Measurements from ENCODE around the gene TNC. TPM values are rescaled to one million over a fixed set of nuclear protein-coding genes. Genes with fewer than 3 reads are reported as not detected.

Gene TNC
- total and polyA plus RNA-seq, 2 donors (not counting 3 experiments of a cell fraction or from before 2014, with no cell fraction given) = 0.29 TPM; not detected in 1

DNA sequence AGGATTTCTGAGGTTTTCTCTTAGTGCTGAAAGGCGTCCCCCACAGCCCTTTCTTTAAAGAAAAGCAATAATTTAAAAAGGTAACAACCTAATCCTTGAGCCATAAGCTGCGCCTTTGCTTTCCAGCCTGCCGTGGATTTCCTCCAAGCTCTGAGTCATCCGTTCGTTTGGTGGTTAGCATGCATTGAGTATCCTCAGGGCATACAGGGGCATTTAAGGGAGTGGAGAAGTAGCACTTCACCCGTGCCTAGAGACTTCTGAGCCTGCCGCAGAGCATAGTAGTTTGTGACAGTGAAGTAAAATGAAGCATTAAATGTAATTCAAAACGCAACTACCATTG is 892 bp upstream of the TNC start:
- DNase-seq (ENCODE audit: low read depth, low spot score) (peak; percentile 24), FAIRE-seq (no peak)
- Histone ChIP-seq H3K9ac (replicated peaks; ENCODE audit: extremely low read depth, insufficient read depth, low read length) (no peak overlapping the region), H2AFZ (ENCODE audit: low read depth, low read length) (no peak overlapping the region), H3K79me2 (ENCODE audit: control insufficient read depth, insufficient read depth, low read length) (no peaks in the 10 kb centered on the region), H3K4me1 (ENCODE audit: control insufficient read depth, extremely low read depth, insufficient read depth, low read length) (no peaks in the 10 kb centered on the region), H4K20me1 (replicated peaks; ENCODE audit: control insufficient read depth, extremely low read depth, insufficient read depth, low read length) (no peaks in the 10 kb centered on the region), H3K4me3 (replicated peaks in 1 of 3; ENCODE audit: insufficient read depth in 1 of 3, low read depth in 1 of 3, low read length in 3 of 3) (no peak overlapping the region), H3K27ac (ENCODE audit: insufficient read depth, low read depth, low read length) (no peak overlapping the region), H3K9me1 (replicated peaks; ENCODE audit: control insufficient read depth, extremely low read depth, insufficient read depth, low read length) (no peaks in the 10 kb centered on the region), H3K9me3 (replicated peaks; ENCODE audit: control insufficient read depth, insufficient read depth, low read length) (no peaks in the 10 kb centered on the region), H3K36me3 (ENCODE audit: control insufficient read depth in 2 of 2, extremely low read depth in 1 of 2, insufficient read depth in 2 of 2, low read length in 2 of 2) (no peaks in the 10 kb centered on the region), H3K4me2 (ENCODE audit: insufficient read depth, low read length) (no peak overlapping the region), H3K27me3 (ENCODE audit: control insufficient read depth in 2 of 2, insufficient read depth in 2 of 2, low read length in 2 of 2) (no peaks in the 10 kb centered on the region)
- no TSS peak for BruUV-seq (replicated peaks)
- POLR2A ChIA-PET = no interaction called here
- intact Hi-C loops (cut with micrococcal nuclease) = no loop called here
- CTCF ChIA-PET = no interaction called here
- dilution Hi-C loops (cut with MboI; ENCODE audit: extremely low pct_ligation_motif_present, low sequenced_read_pairs) = no loop called here
- TF ChIP-seq EZH2 (IDR thresholded peaks at IDR 0.05; ENCODE audit: borderline replicate concordance, low read depth, low read length, severe bottlenecking) (no peak), POLR2A (IDR thresholded peaks at IDR 0.05; ENCODE audit: low read depth, low read length) (no peak), FOS (IDR thresholded peaks at IDR 0.05; ENCODE audit: borderline replicate concordance, insufficient read depth, low read length) (no peak), POLR2AphosphoS5 (IDR thresholded peaks at IDR 0.05; ENCODE audit: insufficient read depth, low read depth, low read length) (no peak), GATA2 (IDR thresholded peaks at IDR 0.05; ENCODE audit: insufficient read depth, insufficient read length, low read depth, low read length) (no peak)
- TF ChIP-seq, protein P1, sequence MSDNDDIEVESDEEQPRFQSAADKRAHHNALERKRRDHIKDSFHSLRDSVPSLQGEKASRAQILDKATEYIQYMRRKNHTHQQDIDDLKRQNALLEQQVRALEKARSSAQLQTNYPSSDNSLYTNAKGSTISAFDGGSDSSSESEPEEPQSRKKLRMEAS (IDR thresholded peaks at IDR 0.05; ENCODE audit: insufficient read depth, insufficient read length) = no peak

DNA sequence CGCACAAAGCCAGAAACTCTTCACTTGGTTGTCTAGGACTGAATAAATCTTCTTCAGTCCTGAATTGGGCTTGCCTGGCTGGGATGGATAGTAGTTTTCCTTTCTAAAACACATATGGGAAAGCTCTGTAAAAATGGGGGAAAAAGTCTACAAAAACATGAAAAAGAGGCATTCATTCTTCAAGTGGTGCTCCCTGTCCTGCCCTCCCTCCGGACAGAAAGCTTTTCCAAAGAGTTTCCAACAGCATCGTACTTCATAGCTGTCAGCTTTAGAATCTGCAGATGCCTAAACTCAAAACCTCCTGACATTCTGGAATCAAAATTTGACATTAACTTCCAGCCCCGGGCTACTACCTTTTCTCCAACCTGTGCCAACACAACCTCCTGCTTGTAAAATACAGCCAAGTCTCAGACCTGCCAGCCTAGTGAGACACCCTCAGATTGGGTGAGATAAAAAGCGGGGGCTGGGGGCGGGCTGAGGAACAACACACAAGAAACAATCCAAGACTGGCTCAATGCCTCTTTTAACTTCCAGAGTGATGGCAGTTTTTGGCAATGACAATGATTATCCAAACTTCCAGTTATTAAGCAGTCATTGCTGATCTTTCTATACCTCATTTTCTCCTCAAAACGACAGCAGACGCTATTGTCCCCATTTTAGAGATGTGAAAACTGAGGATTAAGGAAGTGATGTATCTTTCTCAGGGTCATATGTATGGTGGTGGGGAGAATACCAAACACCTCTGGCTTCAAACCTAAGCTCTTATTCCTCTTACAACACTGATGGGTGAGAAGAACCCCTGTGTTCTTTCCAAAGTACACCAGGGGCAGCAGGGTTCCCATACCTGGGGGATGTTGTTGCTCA is 1.3 kb downstream of the TNC start:
- H3K4me2 ChIP-seq (ENCODE audit: insufficient read depth, low read length) = no peak overlapping the region
- H3K9me1 ChIP-seq (replicated peaks; ENCODE audit: control insufficient read depth, extremely low read depth, insufficient read depth, low read length) = no peaks in the 10 kb centered on the region
- dilution Hi-C loops (cut with MboI; ENCODE audit: extremely low pct_ligation_motif_present, low sequenced_read_pairs) = no loop called here
- no peaks in the 10 kb centered on the region for H3K4me1 ChIP-seq (ENCODE audit: control insufficient read depth, extremely low read depth, insufficient read depth, low read length)
- no peak for FAIRE-seq
- no peaks in the 10 kb centered on the region for H4K20me1 ChIP-seq (replicated peaks; ENCODE audit: control insufficient read depth, extremely low read depth, insufficient read depth, low read length)
- H3K9me3 ChIP-seq (replicated peaks; ENCODE audit: control insufficient read depth, insufficient read depth, low read length) = no peaks in the 10 kb centered on the region
- ChIA-PET POLR2A (no interaction called here), CTCF (no interaction called here)
- H3K36me3 ChIP-seq (ENCODE audit: control insufficient read depth in 2 of 2, extremely low read depth in 1 of 2, insufficient read depth in 2 of 2, low read length in 2 of 2) = no peaks in the 10 kb centered on the region
- BruUV-seq (replicated peaks) = no TSS peak
- intact Hi-C loops (cut with micrococcal nuclease) = no loop called here
- no peaks in the 10 kb centered on the region for H3K79me2 ChIP-seq (ENCODE audit: control insufficient read depth, insufficient read depth, low read length)
- no peak overlapping the region for H2AFZ ChIP-seq (ENCODE audit: low read depth, low read length)
- no peak for DNase-seq (ENCODE audit: low read depth, low spot score)
- no peak overlapping the region for H3K9ac ChIP-seq (replicated peaks; ENCODE audit: extremely low read depth, insufficient read depth, low read length)
- no peak overlapping the region for H3K27ac ChIP-seq (ENCODE audit: insufficient read depth, low read depth, low read length)
- H3K4me3 ChIP-seq (replicated peaks in 1 of 3; ENCODE audit: insufficient read depth in 1 of 3, low read depth in 1 of 3, low read length in 3 of 3) = no peak overlapping the region
- TF ChIP-seq EZH2 (IDR thresholded peaks at IDR 0.05; ENCODE audit: borderline replicate concordance, low read depth, low read length, severe bottlenecking) = peak; percentile 2
- TF ChIP-seq, protein P1 (IDR thresholded peaks at IDR 0.05; ENCODE audit: insufficient read depth, insufficient read length) = no peak
- H3K27me3 ChIP-seq (ENCODE audit: control insufficient read depth in 2 of 2, insufficient read depth in 2 of 2, low read length in 2 of 2) = no peaks in the 10 kb centered on the region

All from endothelial cell of umbilical vein (primary cell).